ENCODE measurements around the gene MDFIC. TPM values are rescaled to one million over a fixed set of nuclear protein-coding genes. Genes with fewer than 3 reads are reported as not detected.

MDFIC gene
- total RNA-seq, 1 experiment from 2014 or later, result 13.0 TPM

DNA sequence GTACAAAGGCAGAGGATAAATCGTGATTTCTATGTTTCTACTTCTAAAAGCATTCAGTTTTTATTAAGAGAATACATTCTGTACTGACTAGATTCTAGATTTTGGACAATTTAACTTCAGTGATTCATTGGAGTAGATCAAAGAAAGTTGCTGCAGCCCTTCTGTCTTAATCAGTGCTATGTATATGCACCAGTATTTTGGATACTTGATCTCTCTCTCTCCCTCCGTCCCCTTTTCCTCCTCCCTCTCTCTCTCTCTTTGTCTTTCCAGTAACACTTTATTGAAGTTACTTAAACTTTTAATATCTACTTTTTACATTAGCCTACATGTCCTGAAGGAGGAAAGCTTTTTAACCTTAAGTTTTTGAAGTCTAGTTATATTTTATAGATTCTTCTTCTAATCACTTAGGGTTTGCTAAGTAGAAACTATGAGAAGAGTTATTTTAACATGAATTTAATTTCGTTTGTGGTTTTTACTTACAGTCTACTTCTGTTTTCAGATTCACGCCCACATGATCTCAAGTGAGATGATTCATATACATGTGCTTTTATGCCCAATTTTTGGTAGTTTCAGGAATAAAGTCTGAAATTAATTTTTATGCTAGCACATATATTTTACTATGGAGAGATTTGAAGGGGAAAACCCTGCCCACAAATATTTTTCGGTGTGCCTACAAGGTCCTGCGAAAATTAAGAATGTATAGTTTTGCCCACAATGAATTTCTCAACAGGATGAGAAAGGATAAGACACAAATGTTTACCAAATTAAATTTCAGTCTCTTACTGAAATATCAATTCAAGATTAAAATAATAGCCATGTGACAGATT lies 9.1 kb downstream of the MDFIC start:
- BruUV-seq (replicated peaks), result no TSS peak
- CTCF ChIA-PET, result no interaction called here
- intact Hi-C loops (cut with micrococcal nuclease; ENCODE audit: unreplicated experiment), result no loop called here

DNA sequence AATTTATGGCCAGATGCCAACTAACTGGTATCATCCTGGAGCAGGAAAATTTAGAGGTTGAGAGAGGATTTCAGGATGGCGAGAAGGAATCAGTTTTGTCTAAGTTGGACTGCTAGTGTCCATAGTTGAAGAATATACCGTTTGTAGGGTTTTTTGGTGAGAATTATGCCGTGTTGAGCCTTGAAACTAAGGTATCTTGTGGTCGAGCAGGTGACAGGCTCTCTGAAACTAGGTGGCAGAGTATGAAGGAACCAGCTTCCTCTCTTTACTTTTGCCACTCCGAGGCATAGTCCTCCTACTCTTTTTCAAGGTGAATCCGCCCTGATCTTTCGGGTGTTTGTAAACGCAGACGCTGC lies 9.7 kb downstream of the MDFIC start:
- intact Hi-C loops (cut with micrococcal nuclease; ENCODE audit: unreplicated experiment), result no loop called here
- BruUV-seq (replicated peaks), result no TSS peak
- no peak overlapping the region for H3K4me3 Mint-ChIP-seq (ENCODE audit: low read depth, unreplicated experiment)
- H3K27ac Mint-ChIP-seq (ENCODE audit: unreplicated experiment), result no peak overlapping the region
- no peak for DNase-seq
- no peaks in the 10 kb centered on the region for H3K9me3 Mint-ChIP-seq (ENCODE audit: low read depth, unreplicated experiment)
- CTCF ChIA-PET, result no interaction called here
- no peaks in the 10 kb centered on the region for H3K27me3 Mint-ChIP-seq (ENCODE audit: unreplicated experiment)
- H3K36me3 Mint-ChIP-seq (ENCODE audit: insufficient read depth, unreplicated experiment), result no peaks in the 10 kb centered on the region
- no peak for TF ChIP-seq CTCF (IDR thresholded peaks at IDR 0.05; ENCODE audit: unreplicated experiment)
- H3K4me1 Mint-ChIP-seq (ENCODE audit: low read depth, unreplicated experiment), result no peaks in the 10 kb centered on the region

More for the DNA sequence above, 9.1 kb downstream of the MDFIC start:
- no peak for DNase-seq
- TF ChIP-seq CTCF (IDR thresholded peaks at IDR 0.05; ENCODE audit: unreplicated experiment), result no peak
- Mint-ChIP-seq H3K4me1 (ENCODE audit: low read depth, unreplicated experiment) (no peaks in the 10 kb centered on the region), H3K4me3 (ENCODE audit: low read depth, unreplicated experiment) (no peak overlapping the region), H3K9me3 (ENCODE audit: low read depth, unreplicated experiment) (no peaks in the 10 kb centered on the region), H3K27me3 (ENCODE audit: unreplicated experiment) (no peaks in the 10 kb centered on the region), H3K36me3 (ENCODE audit: insufficient read depth, unreplicated experiment) (no peaks in the 10 kb centered on the region), H3K27ac (ENCODE audit: unreplicated experiment) (no peak overlapping the region)

- intact Hi-C loops (cut with micrococcal nuclease; ENCODE audit: unreplicated experiment), result no loop called here
- DNase-seq, result no peak
- Mint-ChIP-seq H3K4me3 (ENCODE audit: low read depth, unreplicated experiment) (no peak overlapping the region), H3K36me3 (ENCODE audit: insufficient read depth, unreplicated experiment) (no peaks in the 10 kb centered on the region), H3K27ac (ENCODE audit: unreplicated experiment) (no peak overlapping the region), H3K4me1 (ENCODE audit: low read depth, unreplicated experiment) (no peaks in the 10 kb centered on the region), H3K27me3 (ENCODE audit: unreplicated experiment) (no peaks in the 10 kb centered on the region), H3K9me3 (ENCODE audit: low read depth, unreplicated experiment) (no peaks in the 10 kb centered on the region)
- CTCF ChIA-PET, result interaction anchor here (0.8 kb wide), 1 partner anchor 1106 kb away, joined by 3 read pairs; no protein-coding TSS in a partner anchor
- no TSS peak for BruUV-seq (replicated peaks)
- no peak for TF ChIP-seq CTCF (IDR thresholded peaks at IDR 0.05; ENCODE audit: unreplicated experiment)
These were observed 11.1 kb downstream of the MDFIC start for GRCh38 chr7:114932991-114933390.

DNA sequence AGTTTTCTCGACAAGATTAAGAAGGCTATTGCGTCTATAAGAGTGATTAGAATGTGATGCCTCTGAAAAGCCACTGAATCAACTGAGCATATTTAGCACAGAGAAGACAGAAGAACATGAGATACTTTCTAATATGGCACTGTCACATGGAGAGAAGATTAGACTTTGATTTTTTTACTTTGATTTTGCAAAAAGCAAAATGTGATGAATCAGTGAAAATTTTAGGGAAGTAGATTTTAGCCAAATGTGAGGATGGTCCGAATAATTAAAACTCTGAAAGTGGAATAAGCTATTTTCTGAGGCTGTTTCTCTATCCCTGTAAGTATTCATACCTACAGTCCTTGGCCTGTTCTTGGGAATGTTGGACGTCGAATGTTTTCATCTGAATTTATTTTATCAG lies 11.8 kb downstream of the MDFIC start:
- DNase-seq, result no peak
- no peak overlapping the region for H3K27ac Mint-ChIP-seq (ENCODE audit: unreplicated experiment)
- H3K36me3 Mint-ChIP-seq (ENCODE audit: insufficient read depth, unreplicated experiment), result no peaks in the 10 kb centered on the region
- no peak for TF ChIP-seq CTCF (IDR thresholded peaks at IDR 0.05; ENCODE audit: unreplicated experiment)
- H3K4me3 Mint-ChIP-seq (ENCODE audit: low read depth, unreplicated experiment), result no peak overlapping the region
- no peaks in the 10 kb centered on the region for H3K27me3 Mint-ChIP-seq (ENCODE audit: unreplicated experiment)
- no peaks in the 10 kb centered on the region for H3K4me1 Mint-ChIP-seq (ENCODE audit: low read depth, unreplicated experiment)
- no TSS peak for BruUV-seq (replicated peaks)
- CTCF ChIA-PET, result no interaction called here
- intact Hi-C loops (cut with micrococcal nuclease; ENCODE audit: unreplicated experiment), result no loop called here
- no peaks in the 10 kb centered on the region for H3K9me3 Mint-ChIP-seq (ENCODE audit: low read depth, unreplicated experiment)
